Epidermal melanocyte (primary cell): ENCODE measurements around the gene DZIP1L.

Source experiments
- DNase-seq: peaks from one replicate; pipeline ENCODE4 v3.0.0; 2011; ENCODE audit warnings: low spot score; ENCODE audit not compliant: insufficient read length

The DZIP1L gene

DNA sequence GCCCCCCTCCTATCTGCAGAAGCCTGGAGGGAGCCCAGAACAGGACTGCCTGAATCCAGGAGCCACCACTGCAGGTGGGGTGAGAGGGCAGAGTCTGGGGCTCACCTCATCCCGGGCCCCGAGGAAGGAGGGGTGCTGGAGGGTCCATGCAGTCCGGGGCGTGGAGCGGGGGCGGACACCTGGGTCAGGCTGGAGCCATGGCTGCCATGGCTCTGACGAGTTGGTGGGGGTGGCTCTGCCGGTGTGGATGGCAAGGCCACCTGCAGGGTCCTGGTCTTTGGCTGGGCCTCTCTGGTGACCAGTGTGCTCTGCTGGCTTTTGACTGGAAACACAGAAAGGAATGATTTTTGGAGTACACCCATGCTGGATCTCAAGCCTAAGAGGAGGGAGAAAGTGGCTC is 47.4 kb downstream of the DZIP1L start:
- no peak for DNase-seq

DNA sequence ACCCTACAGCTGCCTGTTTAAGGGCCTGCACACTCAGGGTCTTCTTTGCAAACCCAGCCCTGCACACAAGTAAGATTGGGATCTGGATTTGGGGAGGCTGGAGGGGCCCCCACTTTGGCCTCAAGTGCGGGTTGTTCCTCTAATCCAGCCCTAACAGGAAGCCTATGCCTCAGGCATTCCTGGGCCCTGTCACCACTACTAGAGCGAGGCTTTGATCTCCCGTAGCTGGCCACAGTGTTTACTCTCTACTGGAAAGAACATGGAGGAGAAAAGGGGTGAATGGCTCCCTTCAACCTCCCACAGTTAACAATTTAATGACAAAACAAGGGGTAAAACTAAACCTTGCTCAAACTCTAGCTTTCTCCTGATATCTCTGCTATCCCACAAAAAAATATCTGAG is 48.4 kb downstream of the DZIP1L start:
- DNase-seq, result no peak

DNA sequence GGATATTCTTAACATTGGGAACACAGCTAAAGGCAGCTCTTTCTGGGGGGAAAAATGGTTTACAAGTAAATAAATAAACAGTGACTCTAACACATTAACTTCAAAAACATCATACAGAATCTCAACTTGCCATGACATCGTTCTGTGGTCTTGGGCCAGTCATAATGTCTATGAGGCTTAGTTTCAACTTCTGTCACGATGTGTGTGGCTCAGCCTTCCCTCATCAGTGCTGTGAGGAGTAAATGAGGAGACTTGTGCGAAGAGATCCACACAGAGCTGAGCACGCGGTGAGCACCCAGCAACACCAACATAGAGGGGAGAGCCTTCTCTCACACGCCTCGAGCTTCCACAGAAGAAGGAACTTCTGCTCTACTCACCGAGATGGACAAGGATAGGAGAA is 49.0 kb downstream of the DZIP1L start:
- no peak for DNase-seq

DNA sequence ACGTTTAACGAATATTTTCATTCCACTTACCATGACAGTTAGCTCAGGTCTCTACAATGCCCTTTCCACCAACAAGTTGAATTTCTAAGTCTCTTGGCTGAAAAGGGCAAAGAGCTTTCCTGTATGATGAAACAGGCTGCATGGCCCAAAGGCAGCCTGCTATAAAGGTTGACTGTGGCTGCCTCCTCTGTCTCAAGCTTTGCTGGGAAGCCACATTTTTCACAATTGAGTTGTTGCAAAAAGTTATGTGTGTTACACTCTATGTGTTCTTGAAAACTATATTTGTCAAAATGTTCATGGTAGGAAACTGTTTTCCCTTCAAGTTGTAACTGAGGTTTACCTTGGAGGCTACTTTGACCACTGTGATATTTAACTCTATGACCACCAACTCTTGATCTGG is 49.5 kb downstream of the DZIP1L start:
- DNase-seq, result no peak

DNA sequence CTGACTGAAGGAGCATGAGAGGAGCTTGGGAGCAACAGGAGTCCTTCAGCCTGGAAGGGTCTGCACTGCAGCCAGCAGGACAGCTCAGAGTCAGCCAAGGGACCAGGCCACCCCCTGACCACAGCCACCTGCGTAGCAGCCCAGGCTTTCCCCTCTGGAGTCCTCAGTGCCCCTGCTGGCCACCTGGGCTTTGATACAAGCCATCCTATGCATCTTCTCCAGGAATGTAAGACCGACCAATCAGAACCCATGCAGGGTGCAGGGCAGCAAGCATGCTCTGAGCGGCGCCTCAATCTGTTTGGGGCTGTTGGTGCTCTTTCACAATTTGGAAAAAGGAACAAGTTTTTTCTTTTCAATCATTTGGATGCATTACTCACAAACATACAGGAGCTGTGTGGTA is 52.0 kb downstream of the DZIP1L start:
- no peak for DNase-seq

DNA sequence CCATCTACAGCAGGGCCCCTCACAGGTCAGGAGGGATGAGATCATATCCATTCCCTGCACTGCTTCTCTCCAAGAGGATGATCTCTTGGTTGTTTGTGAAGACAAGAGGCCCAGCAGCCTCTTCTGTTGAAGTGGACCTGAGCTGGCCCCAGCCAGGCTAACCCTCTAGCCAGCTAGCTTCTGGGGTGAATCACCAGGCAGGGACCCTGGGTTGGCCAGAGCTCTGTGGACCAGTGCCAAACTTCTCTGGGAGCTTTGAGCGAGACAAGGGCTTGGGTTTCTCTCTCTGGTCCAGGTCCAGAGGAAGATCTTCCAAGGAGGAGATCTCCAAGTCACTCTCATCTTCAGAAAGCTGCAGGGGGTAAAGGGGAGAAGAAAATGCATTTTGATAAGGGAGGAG is 52.8 kb downstream of the DZIP1L start:
- no peak for DNase-seq

DNA sequence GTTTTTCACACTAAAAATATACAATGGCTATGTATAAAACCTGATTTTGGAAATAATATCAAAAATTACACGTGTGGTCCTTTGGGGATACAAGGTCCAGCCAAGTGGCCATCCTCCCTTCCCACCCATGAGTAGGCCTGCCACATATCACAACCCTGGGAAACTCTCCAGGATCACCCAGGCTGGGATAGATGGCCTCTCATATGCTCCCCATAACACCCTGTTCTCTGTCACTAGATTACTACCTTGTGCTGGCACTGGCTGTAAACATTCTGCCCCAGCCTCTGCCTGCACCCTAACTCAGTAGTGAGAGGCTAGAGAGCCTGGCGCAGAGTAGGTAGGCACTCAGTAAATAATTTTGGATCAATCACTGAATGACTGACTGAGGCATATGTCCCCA is 53.4 kb downstream of the DZIP1L start:
- no peak for DNase-seq

DNA sequence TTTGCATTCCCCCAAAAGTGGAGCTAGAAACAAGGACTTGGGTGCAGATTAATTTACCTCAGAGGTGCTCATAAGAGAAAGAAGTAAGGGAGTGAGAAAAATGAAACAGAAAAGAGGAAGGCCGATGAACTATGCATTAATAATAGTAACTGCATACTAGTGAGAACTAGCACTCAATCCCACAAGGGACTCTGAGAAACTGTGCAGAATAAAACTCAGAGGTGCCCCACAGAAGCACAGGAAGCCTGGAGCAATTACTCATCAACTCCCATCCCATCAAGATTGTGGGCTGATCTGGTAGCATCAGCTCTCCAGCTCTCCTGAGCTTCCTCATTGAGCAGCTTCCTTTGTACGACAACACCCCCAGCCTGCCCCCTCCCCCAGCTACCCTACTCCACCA is 54.6 kb downstream of the DZIP1L start:
- no peak for DNase-seq

DNA sequence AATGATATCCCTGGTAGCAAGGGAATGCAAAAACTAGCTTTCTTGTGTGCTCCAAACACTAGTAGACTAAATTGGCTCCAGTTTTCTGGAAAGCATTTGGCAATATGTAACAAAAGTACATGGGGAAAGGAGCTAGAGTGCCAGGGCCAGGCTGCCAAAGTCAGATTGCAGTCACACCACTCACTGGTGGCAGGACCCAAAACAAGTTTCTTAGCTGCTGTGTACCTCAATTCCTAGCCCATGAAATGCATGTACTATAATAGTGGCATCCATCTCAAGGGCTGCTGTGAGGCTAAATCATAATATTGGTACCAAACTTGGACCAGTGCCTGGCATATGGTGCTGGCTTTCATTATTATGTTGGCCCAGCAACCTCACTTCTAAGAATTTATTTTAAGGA is 56.1 kb downstream of the DZIP1L start:
- DNase-seq, result no peak

DNA sequence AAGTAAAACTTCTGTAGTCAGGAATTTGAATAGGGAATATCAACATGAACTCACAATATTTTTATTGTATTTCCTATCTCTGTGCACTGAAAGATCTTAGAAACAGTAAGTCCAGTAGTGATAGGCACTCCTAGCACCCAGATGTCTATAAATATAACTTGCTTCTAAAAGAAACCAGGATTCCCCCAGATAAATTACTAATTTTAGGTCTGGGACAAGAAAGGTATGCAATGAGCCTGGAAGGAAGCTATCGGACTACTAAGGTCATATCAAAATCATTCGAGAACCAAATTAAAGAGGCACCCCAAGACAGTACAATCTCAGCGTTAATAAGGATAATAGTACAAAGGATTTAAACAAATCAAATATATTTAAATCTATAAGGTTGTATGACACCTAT is 58.0 kb downstream of the DZIP1L start:
- no peak for DNase-seq

DNA sequence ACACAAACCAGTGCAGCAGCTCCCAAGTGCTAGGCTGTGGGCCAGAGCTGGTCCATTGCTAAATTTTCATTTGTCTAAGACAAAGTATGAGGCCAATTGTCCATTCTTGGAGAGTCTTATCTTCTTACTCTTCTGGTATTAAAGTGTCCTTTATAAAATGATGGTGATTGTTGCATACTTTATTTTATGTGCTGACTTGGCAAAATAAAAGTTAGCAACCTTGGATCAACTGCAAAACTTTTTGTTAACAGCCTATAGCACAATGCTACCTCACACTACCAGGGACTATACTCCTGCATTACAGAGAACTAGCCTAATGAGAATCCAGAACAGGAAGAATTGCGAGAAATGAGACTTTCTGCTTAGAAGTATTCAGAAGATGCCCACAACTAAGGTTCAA is 61.4 kb downstream of the DZIP1L start:
- DNase-seq, result no peak

DNA sequence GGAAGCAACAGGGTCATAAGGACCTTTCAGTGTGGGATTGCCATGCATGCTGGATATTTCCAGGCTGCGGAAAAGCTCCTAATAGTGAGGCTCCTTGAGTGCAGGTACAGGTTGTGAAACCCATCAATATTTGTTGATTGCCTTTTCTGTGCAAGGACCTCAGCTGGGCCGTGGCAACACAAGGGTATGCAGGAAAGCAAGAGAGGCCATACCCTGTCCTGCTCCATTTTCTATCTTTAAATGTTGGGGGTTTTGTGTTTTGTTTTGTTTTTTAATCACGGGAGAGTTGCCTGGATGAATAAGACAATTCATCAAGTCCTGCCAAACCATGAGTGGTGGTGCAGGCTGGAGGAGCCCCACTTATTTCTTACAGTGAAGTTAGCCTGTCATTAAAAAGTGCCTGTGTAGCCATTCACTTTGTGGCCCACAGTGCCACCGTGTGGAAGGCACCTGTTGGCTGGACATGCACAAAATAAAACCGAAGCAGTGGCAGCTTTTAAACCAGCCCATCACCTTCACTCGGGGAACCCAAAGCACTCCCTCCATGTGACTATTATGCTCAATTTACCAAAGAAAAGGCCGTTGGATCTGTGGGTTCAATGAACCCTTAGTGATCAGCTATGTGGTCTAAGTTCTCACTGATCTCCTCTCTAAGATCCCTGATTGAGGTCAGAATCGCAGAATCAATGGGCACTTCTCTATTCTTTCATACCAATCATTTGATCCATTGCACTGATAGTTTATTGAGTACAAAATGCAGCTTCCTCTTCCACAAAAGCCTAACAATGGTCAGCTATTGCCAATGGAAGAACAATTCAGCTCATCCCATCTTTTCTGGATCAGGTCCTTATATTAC is 63.2 kb downstream of the DZIP1L start:
- no peak for DNase-seq

DNA sequence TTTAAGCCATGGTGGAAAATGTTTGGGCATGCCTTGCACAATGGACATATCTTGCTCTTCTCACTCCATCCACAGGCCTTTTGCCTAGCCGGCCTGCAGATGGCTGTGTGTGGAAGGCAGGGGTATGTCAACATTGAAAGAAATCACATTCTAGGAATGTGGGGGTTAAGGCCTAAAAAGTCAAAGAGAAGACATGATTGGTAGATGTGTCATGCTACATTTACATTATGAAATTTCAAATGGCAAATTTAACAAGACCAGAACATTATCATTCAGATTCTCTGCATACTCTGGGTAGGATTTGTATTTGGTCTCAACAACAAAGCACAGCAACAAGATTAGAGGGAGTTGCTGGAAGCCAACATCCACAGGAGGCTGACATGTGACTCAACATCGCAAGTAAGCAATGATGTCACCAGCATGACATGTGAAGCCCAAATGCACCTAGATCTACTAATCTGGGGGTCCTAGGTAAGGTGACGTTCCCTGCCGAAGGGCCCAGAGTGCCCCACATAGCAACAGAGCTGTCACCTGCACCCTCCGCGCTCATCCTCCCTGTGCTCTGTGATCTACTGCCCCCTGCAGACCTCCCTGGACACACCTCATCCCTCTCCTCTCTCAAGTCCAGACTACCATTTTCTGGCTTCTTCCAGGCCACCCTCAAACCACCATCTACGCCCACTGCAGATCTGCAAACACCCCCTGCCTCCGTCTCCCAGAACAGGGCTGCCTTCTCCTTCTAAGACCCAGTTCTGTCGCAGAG is 66.1 kb downstream of the DZIP1L start:
- no peak for DNase-seq

DNA sequence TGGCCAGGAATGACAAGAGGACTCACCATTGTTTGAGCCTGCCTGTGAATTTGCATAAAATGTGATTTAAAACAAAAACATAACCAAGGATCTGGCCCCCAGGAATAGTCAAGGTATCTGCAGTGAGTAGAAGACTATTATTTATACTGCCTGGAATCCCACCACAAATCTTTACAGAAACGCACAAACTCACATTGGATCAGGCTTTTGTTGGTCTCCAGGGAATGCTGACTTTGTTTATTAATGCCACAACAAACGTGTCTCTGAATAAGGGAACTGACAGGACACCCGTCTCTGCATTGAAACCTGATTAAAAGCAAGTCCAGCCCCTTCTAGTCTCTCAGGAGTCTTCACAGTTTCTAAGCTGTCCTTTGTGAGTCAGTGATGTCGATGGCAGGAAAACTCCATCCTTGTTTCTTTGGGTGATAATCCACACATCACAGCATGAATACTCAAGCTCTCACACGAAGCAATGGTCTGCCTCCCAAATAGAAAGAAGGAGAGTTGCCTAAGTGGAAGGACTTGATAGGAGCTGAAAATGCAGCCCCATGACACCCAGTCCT is 67.7 kb downstream of the DZIP1L start:
- no peak for DNase-seq

DNA sequence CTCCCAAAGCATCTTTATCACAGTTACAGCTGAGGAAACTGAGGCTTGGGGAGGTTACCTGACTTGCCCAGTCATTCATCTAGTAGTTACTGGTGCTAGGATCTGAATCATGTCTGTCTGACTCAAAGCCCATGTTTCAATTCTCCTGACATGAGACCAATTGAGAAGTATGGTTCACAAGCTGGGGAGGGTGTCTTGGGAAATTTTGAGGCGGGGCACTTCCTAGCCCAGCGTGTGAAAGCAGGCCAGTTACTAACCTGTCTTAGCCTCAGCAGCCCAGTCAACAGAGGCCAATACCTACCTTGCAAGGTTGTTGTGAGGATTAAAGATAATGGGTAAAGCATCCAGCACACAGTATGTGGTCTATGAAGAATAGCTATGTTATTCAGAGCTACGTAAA is 68.5 kb downstream of the DZIP1L start:
- DNase-seq, result no peak

DNA sequence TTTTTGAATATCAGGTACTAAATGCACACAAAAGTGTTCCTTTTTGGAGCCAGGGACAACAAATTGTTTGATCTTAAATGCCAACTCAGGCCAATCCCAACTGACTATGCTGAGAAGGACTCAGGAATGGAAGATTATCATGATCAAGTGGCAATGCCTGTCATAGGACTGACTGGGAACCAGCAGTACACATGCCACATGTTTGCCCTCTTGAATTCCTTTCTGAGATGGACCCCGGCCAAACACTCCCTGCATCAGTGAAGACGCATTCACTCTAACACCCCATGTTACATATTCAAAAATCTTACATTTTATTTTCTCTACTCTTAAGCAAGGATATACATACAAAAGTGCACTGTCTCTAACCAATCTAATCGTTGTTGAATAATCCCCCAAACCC is 69.3 kb downstream of the DZIP1L start:
- DNase-seq, result no peak

DNA sequence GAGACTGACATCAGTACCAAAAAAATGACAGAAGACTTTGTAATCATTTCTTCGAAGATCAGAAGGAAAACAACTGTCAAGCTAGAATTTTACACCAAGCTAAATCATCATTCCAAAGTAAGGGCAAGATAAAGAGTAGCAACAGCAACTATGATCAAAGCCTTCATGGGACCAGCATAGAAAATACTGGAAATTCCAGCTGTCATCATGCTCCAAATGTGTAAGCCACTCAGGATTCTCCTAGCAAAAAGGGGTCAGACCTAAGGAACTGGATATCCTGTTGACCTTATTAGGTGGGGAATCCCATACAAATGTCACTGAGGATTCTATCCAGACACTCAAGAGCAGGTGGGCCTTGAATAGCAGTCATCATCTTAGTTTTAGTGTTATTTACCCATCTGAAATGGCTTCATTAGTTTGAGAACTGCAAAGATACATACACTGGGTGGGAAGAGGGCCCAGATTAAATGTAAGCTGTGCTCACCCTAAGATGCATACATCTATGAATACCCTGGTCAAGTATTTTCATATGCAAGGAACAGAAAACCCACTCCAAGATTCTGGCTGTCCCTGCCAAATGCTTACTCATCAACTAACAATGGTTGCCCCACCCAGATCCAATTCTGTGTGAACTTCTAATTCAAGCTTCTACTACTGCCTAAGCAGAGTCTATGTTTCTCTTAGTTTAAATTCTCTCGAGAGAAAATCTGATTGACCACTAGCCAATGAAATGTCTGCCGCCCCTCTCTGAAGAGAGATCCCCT is 72.0 kb downstream of the DZIP1L start:
- DNase-seq, result no peak

DNA sequence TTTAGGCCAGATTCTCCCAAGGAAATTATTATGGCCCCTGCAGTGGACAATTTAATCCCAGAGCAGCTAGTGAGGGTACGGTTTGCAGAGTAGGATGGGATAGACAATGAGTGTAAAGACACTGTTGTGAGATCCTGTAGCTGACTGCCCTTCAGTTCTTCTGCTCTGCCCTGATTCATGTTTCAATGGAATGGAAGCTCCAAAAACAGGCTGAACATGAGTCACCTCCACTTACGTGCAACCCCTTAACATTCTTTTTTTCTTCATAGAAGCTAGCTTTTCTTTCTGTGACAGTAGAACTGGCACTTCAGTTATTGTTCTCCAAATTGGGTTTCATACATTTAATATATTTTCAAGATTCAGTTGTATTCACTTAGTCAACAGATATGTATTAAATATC is 73.4 kb downstream of the DZIP1L start:
- DNase-seq, result no peak

DNA sequence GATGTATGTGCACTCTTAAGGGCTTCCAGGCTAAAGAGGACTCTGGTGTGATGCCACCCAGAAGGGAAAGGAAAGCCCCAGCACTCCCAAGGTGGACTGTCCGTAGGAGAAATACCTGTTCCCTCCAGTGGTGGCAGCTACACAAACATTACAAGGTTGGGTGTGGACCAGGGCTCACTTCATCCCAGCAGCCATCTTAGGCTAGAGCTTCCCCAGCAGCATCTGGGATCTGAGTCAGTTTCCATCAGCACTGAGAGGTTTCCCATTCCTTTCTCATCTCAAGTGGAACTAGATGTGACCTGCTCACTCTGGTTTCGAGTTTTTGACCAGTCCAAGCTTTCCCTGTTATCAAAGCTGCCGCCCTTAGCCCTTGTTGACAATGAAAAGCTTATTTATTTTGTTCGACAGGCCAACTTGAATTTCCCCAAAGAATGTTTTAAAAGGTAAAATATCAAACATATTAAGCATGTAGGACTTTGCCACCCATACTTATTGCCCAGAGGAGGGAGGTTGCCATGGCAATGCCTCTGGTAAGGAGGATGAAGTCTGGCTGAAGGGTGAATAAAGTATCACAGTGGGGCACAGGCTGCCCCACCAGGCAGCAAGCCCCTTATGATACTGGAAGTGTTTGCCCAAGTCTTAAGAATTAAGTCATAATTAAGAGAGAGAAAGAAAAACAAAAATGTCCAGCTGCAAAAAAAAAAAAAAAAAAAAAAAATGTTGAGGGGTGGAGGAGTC is 76.5 kb downstream of the DZIP1L start:
- no peak for DNase-seq

DNA sequence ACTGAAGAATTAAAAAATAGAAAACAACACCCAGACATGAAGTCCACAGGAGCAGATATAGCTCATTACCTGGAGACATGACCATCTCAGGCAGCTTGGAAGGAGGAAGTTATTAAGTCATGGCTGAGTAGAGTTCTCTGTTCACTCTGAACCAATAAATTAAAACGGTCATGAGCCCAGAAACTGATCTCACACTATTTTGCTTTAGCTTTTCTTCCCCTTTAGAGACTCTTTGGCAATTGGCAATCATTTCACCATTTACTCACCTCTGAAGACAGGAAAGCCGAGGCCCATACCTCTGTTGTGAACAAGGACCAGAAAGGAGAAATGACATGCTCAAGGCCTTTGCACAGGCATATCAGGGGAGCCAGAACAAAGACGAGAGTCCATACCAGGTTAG is 78.8 kb downstream of the DZIP1L start:
- DNase-seq, result no peak

DNA sequence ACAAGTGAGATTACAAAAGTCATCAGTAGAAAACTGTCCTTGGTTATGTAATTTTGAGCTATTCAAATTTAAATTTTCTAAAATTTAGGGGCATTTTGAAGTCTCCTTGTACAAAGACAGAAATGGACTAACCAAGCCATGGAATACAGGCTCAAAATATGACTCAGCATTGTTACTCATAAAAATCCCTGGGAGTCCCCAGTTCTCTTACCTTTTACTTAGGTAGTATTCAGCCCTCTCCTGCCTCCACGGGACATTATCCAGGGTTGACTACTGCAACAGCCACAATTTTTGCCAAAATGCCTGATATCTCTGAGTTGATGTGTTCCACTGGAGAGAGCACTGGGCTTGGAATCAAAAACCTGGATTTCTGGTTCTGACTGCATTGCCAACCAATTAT is 80.5 kb downstream of the DZIP1L start:
- DNase-seq, result no peak
